Measurements from ENCODE around the gene KSR2.

KSR2 gene

DNA sequence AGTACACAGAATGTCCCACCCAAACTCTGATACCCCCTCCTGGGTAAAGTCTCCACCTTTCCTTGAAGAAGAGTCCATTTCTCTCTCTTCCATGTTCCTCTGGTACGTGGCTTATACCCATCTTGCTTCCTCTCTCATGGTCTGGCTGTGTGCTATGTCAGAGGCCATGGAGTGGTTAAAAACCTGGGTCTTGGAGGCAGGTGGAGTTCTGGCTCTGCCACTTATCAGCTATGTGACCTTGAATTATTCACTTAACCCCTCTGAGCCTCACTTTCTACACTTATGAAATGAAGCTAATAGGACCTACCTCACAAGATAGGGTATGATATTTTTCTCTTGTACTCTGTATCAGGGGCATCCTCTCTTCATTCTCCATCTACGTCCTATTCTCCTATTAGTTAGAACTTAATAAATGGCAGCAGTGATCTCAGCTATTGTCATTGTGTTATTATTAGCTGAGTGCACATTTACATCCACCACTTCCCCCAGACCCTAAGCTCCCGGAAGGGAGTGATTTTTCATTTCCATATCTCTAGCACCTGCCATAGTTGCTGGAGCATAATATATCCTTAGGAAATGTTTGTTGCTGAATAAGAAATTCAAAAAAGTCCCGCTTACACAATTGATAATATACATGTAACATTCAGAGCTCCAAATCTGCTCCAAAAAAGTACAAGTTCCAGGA, 547.6 kb downstream of the KSR2 start:
- H3K4me3 ChIP-seq (ENCODE audit: low read depth, low read length) = no peak overlapping the region
- DNase-seq (ENCODE audit: low read depth) = no peak
- TF ChIP-seq CTCF (conservative IDR thresholded peaks at IDR 0.05; ENCODE audit: low read depth, low read length) = no peak

DNA sequence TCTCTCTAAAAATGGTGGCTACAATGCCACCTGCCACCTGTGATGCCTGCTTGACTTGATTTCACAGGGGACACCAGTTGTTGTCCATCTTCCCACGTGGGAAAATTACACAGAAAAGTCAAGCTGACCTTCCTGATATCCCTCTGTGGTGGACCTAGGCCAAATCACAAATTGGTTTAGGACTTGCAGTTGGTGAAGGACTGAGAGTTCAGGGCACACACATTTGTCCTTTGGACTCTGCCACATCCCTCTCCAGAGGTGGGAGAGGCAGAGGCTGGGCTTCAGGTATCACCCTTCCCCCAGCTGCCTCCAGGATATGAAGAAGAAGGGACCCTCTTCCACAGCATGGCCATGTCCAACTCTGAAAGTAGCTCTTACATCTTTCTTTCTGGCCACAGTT, 551.8 kb downstream of the KSR2 start:
- no peak for DNase-seq (ENCODE audit: low read depth)
- TF ChIP-seq CTCF (conservative IDR thresholded peaks at IDR 0.05; ENCODE audit: low read depth, low read length) = no peak

GRCh38 chr12:117412465-117413188, 556.2 kb downstream of the KSR2 start:
- TF ChIP-seq CTCF (conservative IDR thresholded peaks at IDR 0.05; ENCODE audit: low read depth, low read length) = no peak
- no peak for DNase-seq (ENCODE audit: low read depth)
- H3K4me3 ChIP-seq (ENCODE audit: low read depth, low read length) = no peak overlapping the region

More for the DNA sequence above, 551.8 kb downstream of the KSR2 start:
- no peak overlapping the region for H3K4me3 ChIP-seq (ENCODE audit: low read depth, low read length)

GRCh38 chr12:117409286-117409685, 559.5 kb downstream of the KSR2 start:
- no peak for DNase-seq (ENCODE audit: low read depth)
- no peak overlapping the region for H3K4me3 ChIP-seq (ENCODE audit: low read depth, low read length)
- no peak for TF ChIP-seq CTCF (conservative IDR thresholded peaks at IDR 0.05; ENCODE audit: low read depth, low read length)

DNA sequence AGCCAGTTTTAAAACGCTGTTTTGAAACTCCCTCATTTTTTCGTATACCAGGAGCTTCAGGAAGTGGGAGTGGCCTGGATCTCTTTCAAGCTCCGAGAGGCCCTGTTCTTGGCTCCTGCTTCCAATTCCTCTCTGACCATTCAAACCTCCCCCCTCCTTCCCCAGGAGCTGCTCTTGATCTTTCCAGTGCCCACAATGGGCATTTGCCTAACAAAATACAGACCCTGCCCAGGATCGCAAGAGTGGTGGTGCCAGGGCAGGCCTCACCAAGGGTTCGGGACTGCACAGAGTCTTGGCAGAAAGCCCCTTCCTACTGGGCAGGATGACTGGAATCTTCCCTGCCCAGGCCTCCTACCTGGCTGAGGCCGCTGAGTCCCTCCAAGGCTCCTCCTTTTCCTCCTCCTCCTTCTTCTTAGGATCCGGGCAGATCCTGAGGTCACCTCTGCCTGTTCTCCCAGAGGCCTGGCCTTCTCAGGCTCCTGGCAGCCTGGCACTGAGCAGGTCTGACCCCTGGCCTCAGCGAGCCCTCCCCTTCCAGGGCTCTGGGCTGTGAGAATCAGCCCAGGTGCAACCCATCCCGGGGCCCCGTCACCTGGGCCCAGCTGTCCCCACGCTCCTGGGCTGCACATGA, 560.5 kb downstream of the KSR2 start:
- peak; percentile 10 for DNase-seq (ENCODE audit: low read depth)
- TF ChIP-seq CTCF (conservative IDR thresholded peaks at IDR 0.05; ENCODE audit: low read depth, low read length) = no peak
- H3K4me3 ChIP-seq (ENCODE audit: low read depth, low read length) = no peak overlapping the region

GRCh38 chr12:117404940-117405339, 563.9 kb downstream of the KSR2 start:
- TF ChIP-seq CTCF (conservative IDR thresholded peaks at IDR 0.05; ENCODE audit: low read depth, low read length) = no peak

More at GRCh38 chr12:117404940-117405339, 563.9 kb downstream of the KSR2 start:
- H3K4me3 ChIP-seq (ENCODE audit: low read depth, low read length) = no peak overlapping the region
- DNase-seq (ENCODE audit: low read depth) = no peak

Data from choroid plexus epithelial cell (primary cell).